ENCODE results near the gene ZNF490.
"Not testable (repeated sequence)": the region's sequence is repeated elsewhere in the genome, so short reads cannot be mapped to it uniquely, and the experiment has no call there.

ZNF490 gene

DNA sequence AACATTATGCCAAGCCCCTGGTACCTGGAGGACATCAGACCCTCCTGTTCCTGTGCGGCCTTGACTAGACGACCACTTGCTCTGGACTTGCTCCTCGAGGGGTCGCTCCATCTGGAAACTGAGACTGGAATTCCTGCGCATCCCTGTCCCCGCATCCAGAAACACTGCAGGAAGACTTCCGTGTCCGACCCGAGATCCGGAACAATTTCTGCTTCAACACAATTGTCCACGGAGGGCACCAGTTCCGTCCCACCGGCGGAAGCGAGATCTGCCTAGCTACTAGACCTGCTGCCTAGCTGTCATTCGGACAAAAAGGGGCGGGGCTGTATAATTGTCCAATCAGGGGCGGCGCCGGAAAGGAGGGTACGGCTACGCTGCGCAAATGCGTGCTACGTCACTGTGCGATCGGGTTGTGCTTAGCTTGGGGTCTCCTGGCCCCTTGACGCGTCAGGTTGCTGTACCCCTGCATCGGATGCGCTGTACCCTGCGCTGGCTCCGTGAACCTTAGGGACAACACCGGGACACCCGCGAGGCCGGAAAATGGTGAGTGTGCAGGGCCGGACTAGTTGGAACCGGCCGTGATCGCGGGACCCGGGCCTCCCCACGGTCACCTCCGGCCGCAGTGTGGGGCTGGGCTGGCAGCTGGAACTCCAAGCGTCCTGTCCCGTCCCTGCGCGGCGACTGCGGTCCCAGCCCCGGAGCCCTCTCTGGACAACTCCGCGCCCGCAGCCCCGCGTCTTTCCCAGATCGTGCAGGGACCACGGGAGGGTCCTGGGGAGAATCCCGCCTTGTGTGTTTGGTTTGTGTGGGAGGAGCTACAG lies at the start of gene ZNF490, which contains the start of gene ZNF791:
ZNF490 (minus strand) TSS at position 274 of the 821 bp plus-strand sequence; CDS start at position 141, 133 bp downstream.
ZNF791 (plus strand) TSS at position 381 of the 821 bp plus-strand sequence; CDS start at position 541, 160 bp downstream.
- peak; percentile 96 for DNase-seq (ENCODE audit: low spot score)

DNA sequence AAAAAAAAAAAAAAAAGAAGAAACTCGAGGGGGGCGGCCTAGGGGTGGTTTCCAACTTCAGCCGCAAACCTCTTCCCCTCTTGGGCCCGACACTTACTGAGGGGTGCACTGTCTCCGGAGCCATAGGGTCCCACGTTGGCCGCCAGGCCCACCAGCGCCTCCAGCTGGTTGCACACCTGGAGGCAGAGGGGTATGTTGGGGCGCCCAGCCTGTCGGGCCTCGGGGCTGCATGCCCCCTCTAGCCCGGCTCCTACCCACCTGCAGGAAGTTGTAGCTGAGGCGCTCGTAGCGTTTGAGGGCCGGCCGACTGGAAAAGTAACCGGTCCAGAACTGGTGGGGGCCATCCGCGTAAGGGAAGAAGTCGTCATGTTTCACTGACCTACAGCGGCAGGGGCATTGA lies 47.4 kb upstream of the ZNF490 start:
- DNase-seq (ENCODE audit: low spot score): no peak

DNA sequence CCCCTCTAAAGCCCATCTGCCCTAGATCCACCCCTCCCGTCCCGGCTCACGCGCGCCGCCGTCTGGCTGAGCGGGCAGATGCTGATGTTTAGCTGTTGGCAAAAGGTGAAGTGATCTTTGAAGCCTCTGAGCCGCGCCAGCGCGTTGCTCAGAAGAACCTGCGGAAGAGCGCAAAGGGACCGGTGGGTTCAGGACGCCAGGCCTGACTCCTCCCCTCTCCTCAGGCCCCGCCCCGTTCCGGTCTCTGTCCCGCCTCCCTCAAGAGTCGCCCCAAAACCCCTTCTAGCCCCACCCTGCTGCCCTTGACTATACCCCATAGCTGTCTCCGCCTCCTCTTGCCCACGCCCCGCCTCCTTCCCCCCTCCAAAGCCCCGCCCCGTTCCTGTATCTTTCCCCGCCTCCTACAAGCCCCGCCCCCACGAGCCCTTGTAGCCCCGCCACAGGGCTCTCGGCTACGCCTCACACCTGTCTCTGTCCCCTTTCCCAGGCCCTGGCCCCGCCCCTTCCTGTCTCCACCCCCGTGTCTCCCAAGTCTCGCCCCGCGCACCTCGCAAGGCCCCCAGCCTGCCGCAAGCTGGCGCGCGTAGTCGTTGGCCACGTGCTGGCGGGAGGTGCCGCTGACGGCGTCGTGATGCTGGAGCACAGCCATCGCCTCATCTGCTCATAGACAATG lies 46.4 kb upstream of the ZNF490 start:
- DNase-seq (ENCODE audit: low spot score): no peak

DNA sequence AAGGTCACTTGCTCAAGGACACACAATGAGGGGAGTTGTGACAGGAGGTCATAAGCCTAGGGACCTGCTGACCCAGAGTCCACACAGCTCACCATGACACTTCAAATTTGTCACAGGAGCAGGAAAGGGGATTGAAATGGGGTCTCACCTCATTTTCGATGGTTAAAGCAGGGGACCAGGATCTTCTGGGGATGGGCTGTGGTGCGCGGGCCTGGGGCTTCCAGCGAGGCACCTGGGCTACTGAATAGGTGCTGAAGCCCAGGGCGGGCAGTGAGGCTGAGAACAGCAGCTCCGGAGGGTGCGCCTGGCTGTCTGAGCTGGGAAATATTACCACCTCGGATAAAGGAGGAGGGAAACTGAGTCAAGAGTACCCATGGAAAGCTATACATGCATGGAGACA lies 44.9 kb upstream of the ZNF490 start:
- no peak for DNase-seq (ENCODE audit: low spot score)

DNA sequence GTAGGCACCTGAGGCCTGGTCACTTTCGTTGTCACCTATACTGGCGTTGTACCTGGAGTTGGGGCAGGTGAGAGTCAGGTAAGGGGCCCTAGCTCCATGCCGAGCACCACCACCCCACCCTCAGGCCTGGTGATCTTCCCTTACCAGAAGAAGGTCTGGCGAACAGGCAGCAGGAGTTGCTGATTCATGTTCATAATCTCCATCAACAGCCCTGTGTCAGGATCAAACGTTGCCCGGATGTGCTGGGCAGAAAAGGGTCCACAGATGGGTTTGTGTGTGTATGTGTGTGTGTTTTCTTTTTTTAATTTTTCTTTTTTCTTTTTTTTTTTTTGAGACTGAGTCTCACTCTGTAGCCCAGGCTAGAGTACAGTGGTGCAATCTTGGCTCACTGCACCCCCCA lies 41.6 kb upstream of the ZNF490 start:
- no peak for DNase-seq (ENCODE audit: low spot score)

DNA sequence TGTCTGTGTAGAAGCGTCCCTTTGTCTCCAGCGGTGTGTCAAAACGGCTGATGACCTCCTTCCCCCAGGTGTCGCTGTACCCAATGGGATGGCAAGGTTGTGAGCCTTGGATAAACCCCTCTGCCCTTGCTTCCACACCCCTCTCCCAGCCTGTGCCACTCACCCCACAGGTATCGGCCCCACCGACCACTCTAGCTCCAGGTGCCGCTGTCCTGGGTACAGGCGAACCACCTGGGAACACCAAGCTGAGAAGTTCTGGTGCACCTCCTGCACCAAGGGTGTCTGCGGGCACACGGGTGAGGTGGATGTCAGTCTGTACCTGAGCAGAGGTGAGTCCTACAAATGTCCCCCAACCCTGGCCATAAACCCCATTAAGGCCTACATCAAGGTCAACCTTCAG lies 39.3 kb upstream of the ZNF490 start:
- DNase-seq (ENCODE audit: low spot score): no peak

DNA sequence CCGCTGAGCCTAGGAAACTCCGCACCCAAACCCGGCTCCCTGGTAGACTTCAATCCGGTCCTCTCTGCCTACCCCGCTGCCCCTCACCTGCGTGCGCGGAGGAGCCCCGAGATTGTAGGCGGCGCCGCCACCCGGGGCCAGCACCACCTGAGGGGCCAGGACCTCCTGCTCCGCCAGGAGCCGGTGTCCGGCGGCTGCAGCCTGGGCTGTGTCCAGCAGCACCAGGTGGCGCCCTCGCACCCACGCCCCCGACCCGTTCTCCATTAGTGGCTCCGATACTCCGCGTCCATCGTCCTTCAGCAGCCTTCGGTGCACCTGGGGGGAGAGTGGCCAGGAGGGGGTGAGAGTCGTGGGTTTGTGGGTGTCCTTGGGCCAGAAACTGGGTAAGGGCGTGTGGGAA lies 37.5 kb upstream of the ZNF490 start:
- no peak for DNase-seq (ENCODE audit: low spot score)

DNA sequence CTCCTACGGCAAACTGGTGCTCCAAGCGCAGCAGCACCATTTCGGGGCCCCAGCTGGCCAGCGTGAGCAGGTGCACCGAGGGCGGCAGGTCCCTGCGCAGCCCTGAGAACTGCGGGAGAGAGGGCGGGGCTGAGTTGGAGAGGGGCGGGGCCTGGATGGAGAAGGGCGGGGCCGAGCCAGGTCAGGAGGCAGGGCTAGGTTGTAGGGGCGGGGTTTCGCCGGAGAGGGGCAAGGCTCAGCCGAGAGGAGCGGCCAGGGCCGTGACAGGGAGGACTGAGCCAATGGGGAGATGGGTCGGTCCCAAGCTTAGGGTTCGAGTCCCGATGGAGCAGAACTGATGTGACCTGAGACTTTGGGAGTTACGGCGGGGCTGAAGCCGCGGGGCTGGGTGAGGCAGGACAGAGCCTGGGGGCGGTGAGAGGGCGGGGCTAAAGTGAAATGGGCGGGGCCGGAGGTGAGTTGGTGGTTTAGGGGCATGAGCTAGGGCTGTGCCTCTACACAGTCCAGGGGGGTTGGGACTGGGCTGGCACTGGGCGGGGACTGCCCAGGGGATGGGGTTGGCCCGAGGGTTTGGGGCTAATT lies 37.0 kb upstream of the ZNF490 start:
- peak; percentile 53 for DNase-seq (ENCODE audit: low spot score)

DNA sequence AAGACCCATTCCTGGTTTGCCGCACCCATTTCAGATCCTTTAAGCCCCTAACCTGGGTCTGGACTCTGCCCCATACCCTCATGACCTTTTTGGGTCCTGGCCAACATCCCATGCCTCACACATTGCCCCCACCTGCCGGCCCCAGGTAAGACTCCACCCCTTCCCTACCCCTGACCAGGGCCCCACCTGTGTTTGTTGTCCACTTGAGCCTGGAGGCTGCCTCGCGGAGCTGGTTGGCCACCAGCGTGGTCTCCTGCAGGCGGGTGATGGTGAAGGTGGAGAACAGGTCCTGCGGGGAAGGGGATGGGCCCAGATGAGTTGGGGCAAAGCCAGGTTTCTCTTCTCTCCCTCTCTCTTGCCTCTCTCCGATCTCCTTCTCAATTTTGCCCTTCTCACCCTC lies 36.4 kb upstream of the ZNF490 start:
- DNase-seq (ENCODE audit: low spot score): no peak

DNA sequence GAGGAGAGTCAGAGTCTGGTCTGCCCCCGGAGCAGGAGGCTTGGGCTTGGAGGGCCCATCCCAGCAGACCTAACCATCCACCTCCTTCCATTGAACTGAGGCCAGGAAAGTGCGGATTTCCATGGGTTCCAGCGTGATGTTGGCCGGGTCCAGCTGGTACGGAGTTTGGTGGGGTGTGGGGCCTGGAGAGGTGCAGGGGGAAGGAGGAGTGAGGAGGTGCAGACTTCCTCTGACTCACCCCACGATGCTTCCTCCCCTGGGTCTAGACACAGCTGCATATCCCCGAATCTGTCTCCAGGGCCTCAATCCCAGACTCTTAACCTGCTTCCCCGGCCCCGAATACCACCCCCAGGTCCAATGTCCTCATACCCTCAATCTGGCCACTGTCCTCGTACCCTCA lies 35.9 kb upstream of the ZNF490 start:
- DNase-seq (ENCODE audit: low spot score): no peak

DNA sequence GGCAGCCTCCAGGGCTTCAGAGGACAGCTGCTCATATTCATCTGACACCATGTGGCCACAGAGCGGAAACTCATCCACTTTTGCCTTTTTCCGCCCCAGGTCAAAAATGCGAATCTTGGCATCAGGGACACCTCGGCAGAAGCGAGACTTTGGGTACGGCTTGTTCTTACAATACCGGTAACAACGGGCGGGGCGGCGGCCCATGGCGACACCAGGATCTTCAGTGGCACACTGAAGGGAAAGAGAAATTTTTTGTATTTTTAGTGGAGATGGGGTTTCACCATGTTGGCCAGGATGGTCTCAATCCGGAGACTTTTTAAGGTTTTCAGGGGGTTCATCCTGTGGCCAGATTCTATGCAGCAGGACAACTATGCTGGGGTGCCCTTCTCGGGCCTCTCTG lies 33.1 kb upstream of the ZNF490 start:
- DNase-seq (ENCODE audit: low spot score): not testable (repeated sequence)

DNA sequence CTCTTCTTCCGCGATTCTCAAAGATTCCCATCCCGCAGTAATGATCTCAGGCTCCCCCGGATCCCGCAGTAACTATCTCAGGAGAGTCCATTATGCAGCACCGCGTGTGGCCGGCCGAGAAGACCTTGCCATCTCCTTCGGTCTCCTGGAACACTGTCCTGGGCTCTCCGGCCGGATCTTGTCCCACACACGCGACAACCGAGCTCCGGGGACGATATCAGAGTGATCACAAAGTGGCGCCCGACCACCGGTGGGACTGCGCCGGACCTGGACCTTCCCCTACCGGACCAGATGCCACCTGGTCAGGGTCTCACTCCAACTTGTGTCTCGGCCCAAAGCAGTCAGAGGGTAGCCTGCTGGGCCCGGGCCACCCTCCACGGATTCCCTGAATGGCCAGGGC lies 31.9 kb upstream of the ZNF490 start:
- DNase-seq (ENCODE audit: low spot score): no peak

DNA sequence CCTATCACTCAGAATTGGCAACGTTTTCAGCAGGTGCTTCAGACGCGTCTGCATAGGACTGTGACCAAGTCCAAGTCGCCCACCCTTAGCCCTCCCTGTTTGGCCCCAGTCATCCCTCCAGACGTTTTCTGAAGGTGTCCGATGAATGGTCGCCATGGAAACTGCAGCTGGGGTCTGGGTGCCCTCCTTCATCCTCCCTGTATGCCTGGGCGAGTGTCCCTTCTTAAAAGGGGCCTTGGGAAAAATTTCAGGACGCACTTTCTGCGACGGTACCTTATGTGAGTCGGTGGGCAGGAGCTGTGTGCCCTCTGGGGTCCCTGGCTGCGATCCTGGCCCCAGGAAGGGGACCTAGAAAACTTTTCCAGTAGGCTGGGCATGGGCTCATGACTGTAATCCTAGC lies 30.8 kb upstream of the ZNF490 start:
- DNase-seq (ENCODE audit: low spot score): no peak

DNA sequence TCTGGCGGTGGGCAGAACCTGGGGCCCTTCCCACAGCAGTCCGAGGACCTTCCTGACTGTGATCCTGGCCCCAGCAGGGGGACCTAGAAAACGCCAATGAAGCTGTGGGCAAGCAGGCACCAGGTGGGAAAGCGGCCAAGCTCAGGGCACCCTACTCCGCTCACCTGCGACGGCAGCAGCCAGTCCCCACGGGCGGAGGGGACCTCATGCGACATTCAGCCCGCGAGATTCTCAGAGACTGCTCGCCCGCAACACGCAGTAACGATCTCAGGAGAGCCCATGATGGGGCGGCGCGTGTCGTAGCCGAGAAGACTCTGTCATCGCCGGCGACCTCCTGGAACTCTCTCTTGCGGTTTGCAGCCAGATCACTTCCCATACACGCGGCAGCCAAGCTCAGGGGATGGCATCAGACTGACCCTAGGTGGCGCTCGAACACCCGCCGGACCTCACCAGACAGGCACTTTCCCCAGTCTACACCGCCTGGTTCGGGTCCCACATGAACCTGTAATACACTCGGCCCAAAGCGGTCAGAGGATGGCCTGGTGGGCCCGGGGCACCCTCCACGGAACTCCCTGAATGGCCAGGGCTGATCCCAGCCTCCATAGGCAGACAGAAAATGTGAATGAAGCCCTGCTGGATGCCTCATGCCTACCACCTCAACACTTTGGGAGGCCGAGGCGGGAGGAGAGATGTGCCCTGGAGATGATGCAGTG lies 29.4 kb upstream of the ZNF490 start:
- DNase-seq (ENCODE audit: low spot score): peak; percentile 74

DNA sequence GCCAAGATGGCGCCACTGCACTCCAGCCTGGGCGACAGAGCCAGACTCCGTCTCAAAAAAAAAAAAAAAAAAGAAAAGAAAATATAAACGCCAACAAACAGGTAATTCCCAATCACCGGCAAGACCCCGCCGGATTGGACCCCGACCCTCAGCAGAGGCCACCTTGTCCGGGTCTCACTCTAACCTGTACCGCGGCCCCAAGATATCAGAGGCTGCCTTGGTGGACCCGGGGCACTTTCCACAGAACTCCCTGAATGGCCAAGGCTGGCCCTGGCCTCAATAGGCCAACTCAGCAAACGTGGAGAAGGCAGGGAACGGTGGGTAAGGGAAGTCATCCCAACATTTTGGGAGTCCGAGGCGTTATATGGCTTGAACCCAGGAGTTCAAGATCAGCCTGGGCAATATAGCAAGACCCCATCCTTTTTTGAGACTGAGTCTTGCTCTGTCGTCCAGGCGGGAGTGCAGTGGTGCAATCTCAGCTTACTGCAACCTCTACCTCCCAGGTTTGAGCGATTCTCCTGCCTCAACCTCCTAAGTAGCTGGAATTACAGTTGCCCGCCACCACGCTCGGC lies 28.1 kb upstream of the ZNF490 start:
- no peak for DNase-seq (ENCODE audit: low spot score)

DNA sequence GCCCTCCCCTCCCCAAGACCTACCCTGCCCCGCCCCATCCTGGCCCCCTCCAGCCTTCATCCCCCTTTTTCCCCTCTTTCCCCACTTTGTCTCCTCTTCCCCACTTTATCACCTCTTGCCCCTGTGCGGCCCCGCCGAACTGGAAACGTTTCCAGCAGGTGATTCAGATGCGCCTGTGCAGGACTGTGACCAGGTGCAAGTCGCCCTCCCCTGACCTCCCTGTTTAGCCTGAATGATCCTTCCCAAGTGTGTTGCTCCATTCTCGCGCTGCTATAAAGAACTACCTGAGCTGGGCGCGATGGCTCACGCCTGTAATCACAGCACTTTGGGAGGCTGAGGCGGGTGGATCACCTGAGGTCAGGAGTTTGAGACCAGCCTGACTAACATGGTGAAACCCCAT lies 26.0 kb upstream of the ZNF490 start:
- no peak for DNase-seq (ENCODE audit: low spot score)

DNA sequence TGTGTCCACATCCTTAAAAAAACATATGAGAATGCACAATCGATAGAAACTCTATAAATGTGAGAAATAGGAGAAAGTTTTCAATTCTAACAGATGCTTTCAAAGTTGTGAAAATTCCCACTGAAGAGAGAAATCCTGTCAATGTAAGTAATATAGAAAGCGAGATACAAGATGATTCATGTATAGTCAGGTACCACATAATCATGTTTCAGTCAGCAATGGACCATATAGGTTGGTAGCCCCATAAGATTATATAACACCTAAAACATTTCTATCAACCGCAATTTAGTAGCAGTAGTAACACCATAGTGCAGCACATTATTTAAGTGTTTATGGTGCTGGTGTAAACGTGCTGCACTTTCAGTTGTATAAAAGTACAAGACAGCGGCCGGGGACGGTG lies 18.6 kb upstream of the ZNF490 start:
- no peak for DNase-seq (ENCODE audit: low spot score)

DNA sequence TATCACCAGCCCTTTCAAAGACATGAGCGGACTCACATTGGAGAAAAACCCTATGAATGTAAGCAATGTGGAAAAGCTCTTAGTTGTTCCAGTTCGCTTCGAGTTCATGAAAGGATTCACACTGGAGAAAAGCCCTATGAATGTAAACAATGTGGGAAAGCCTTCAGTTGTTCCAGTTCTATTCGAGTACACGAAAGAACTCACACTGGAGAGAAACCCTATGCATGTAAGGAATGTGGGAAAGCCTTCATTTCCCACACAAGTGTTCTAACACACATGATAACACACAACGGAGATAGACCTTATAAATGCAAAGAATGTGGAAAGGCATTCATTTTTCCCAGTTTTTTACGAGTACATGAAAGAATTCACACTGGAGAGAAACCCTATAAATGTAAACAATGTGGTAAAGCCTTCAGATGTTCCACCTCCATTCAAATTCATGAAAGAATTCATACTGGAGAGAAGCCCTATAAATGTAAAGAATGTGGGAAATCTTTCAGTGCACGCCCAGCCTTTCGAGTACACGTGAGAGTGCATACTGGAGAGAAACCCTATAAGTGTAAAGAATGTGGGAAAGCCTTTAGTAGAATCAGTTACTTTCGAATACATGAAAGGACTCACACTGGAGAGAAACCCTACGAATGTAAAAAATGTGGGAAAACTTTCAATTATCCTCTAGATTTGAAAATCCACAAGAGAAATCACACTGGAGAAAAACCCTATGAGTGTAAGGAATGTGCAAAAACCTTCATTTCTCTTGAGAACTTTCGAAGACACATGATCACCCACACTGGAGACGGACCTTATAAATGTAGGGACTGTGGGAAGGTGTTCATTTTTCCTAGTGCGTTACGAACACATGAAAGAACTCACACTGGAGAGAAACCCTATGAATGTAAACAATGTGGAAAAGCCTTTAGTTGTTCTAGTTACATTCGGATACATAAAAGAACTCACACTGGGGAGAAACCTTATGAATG lies 17.7 kb upstream of the ZNF490 start:
- DNase-seq (ENCODE audit: low spot score): no peak

DNA sequence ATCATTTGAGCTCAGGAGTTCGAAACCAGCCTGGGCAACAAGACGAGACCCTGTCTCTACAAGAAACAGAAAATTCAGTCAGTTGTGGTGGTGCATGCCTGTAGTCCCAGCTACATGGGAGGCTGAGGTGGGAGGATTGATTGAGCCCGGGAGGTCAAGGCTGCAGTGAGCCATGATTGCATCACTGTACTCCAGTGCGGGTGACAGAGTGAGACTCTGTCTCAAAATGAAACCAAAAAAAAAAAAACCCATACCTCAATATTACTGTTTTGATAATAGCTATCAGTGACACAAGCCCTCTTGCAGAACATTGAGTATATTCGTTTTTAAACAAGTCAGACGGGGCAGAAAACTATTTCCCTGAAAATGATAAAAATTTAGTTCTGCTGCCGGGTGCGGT lies 16.3 kb upstream of the ZNF490 start:
- DNase-seq (ENCODE audit: low spot score): no peak

DNA sequence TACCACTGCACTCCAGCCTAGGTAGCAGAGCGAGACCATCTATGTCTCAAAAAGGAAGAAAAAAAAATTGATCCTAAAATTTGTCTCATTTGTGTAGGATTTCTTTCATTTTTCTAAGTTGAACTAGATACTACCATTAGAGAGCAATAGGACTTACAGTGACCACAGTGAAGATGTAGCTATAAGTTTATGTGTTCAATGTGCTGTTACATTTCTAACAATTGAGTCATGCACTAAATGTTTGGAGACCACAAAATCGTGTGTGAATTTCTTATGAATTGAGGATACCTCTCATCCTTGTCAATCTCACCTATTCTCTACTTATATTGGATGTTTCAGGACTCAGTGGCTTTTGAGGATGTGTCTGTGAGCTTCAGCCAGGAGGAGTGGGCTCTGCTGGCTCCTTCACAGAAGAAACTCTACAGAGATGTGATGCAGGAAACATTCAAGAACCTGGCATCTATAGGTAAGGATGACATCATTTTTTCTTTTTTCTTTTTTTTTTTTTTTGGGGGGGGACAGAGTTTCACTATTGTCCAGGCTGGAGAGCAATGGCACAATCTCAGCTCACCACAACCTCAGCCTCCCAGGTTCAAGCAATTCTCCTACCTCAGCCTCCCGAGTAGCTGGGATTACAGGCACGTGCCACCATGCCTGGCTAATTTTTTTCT lies 12.9 kb upstream of the ZNF490 start:
- DNase-seq (ENCODE audit: low spot score): no peak
